Heart left ventricle (tissue), 16 donors: ENCODE data around the gene ATXN1. TPM values are rescaled to one million over a fixed set of nuclear protein-coding genes. Genes with fewer than 3 reads are reported as not detected.

Source experiments
- ATAC-seq, 4 donors: fragments of 200-7000 bp; cut with Tn5 transposase; one replicate each; pipeline ENCODE4 v1.9.1; 2020 to 2022; ENCODE audit warnings: moderate library complexity in 4 of 4, mild to moderate bottlenecking in 3 of 4, moderate number of reproducible peaks in 1 of 4
- DNase-seq, 5 donors: peaks; one replicate each; pipeline ENCODE4 v3.0.0-alpha.2; 2020
- H3K27ac ChIP-seq, 12 donors: fragments of 200-600 bp; sonication (generic) in 4 of 12; one replicate each; pipeline versions ENCODE4 v1.5.0 to v1.8.0; 2016 to 2022; ENCODE audit warnings: mild to moderate bottlenecking in 2 of 12
- H3K27me3 ChIP-seq, 9 donors: fragments of 200-600 bp; sonication (generic) in 2 of 9; one replicate each; pipeline versions ENCODE4 v1.5.1 to v1.8.0; 2016 to 2022; ENCODE audit warnings: mild to moderate bottlenecking in 3 of 9
- H3K36me3 ChIP-seq, 9 donors: fragments of 200-600 bp; sonication (generic) in 2 of 9; one replicate each; pipeline versions ENCODE4 v1.5.0 to v1.8.0; 2018 to 2022; ENCODE audit warnings: mild to moderate bottlenecking in 2 of 9
- H3K4me1 ChIP-seq, 12 donors: fragments of 200-600 bp; sonication (generic) in 4 of 12; one replicate each; pipeline versions ENCODE4 v1.5.0 to v1.8.0; 2016 to 2022; ENCODE audit warnings: mild to moderate bottlenecking in 3 of 12
- H3K4me3 ChIP-seq, 12 donors: fragments of 200-600 bp; sonication (generic) in 4 of 12; one replicate each; pipeline versions ENCODE4 v1.5.0 to v1.8.0; 2017 to 2022; ENCODE audit warnings: mild to moderate bottlenecking in 9 of 12, moderate library complexity in 4 of 12
- H3K9me3 ChIP-seq, 12 donors: fragments of 200-600 bp; sonication (generic) in 4 of 12; one replicate each; pipeline versions ENCODE4 v1.5.0 to v1.8.0; 2016 to 2022; ENCODE audit warnings: mild to moderate bottlenecking in 1 of 12
- CTCF ChIP-seq, 12 donors: fragments of 200-600 bp; sonication (generic) in 4 of 12; IDR thresholded peaks; one replicate each; pipeline versions ENCODE4 v1.5.0 to v1.8.0; 2018 to 2022; ENCODE audit warnings: antibody characterized with exemption in 12 of 12, mild to moderate bottlenecking in 5 of 12
- POLR2A ChIP-seq, 2 donors: fragments of 450-650 bp; IDR thresholded peaks; one replicate each; pipeline ENCODE4 v1.6.1; 2017; ENCODE audit warnings: antibody characterized with exemption in 2 of 2, mild to moderate bottlenecking in 2 of 2, moderate library complexity in 2 of 2
- WGBS, 4 donors: extraction: QIAGEN DNeasy Blood & Tissue Kit in 2 of 4; methylation state at CpG; one replicate each; pipeline versions ENCODE4 v1.1.5 to v1.1.7; 2013 to 2018; 5-methylcytosine and 5-hydroxymethylcytosine counted together
- intact Hi-C, 10 donors: fragments of 100-400 bp; cut with DNase I; formaldehyde crosslinking; loops; one replicate each; pipeline versions ENCODE4 v1.11.1 to v1.14.2; 2022
- polyA plus RNA-seq, 2 donors: library from polyadenylated mRNA; stranded (reverse); fragments of 200-250 nt; gene quantifications; one replicate each; pipeline ENCODE4 v1.2.3, GENCODE V29; 2013
- total RNA-seq, 9 donors: library from RNA; depleted of rRNA in 2 of 9; stranded (reverse); fragments of >200 nt in 2 of 9; fragmentation: NEBNext Ultra II Directional in 3 of 9; extraction: Animal tissue kit (Norgen Biotek cat#: 25700) in 3 of 9; gene quantifications; one replicate each; pipeline versions ENCODE4 v1.1.0 to v1.2.4, GENCODE V29; 2016 to 2023
- donor health status: ischemic (EF 13 %, LVEDD 7.1; RV severe dilation, severe dysfunction).
- donor health status: healthy with polysubstance abuse.
- donor health status: DM: no; HTN: yes; CAD: no.
- donor health status: DM: no; HTN: no; CAD: no.
- donor health status: ischemic (EF 25% LVEDD 6.9; RV normal size, moderate dysfunction).
- donor health status: ischemic (EF 25% LVEDD 5.7; RV mildly dilated, moderate dysfunction).
- donor health status: healthy.
- donor health status: DM: yes; HTN: yes; CAD: no.
- donor health status: ischemic (EF 35%, LVEDD 5.7; RV mildly dilated, moderate dysfunction).
- donor health status: nonischemic (EF 11% LVEDD 7.7; RV severe dilation, severe dysfunction).
- donor health status: DM: yes; HTN: yes; CAD: no.
- donor health status: PGD.
- donor health status: ischemic (EF 29% LVEDD 5.4; RV normal size, mild dysfunction).
- donor health status: nonischemic (EF 23%, LVEDD 6.1; RV moderate dilation, normal function).

The ATXN1 gene
- total and polyA plus RNA-seq, 11 donors, result 8.7 to 51.8 (median 36.0) TPM

- no peaks in the 10 kb centered on the region for H3K9me3 ChIP-seq
- no peak for DNase-seq
- H3K27ac ChIP-seq, result no peak overlapping the region
- H3K36me3 ChIP-seq, result no peaks in the 10 kb centered on the region
- H3K4me1 ChIP-seq, result peaks cover 0 to 65% (median 32%) of the 10 kb centered on the region in 12 donors
- no peaks in the 10 kb centered on the region for H3K27me3 ChIP-seq
- ATAC-seq, result no peak
- H3K4me3 ChIP-seq, result no peak overlapping the region
- intact Hi-C loops, result no loop called here
- 81 to 84% (median 83%) methylated on average over 5 of the region's 5 CpGs for WGBS, 4 donors
- TF ChIP-seq POLR2A (IDR thresholded peaks at IDR 0.05) (no peak), CTCF (IDR thresholded peaks at IDR 0.05) (no peak)
Measured at GRCh38 chr6:16721977-16722376, 39.3 kb downstream of the ATXN1 start.

GRCh38 chr6:16720861-16721260 is 40.4 kb downstream of the ATXN1 start:
- Histone ChIP-seq H3K27ac (no peak overlapping the region), H3K36me3 (no peaks in the 10 kb centered on the region), H3K27me3 (no peaks in the 10 kb centered on the region), H3K9me3 (no peaks in the 10 kb centered on the region), H3K4me1 (peaks cover 0 to 54% (median 32%) of the 10 kb centered on the region in 12 donors), H3K4me3 (no peak overlapping the region)
- no peak for TF ChIP-seq POLR2A (IDR thresholded peaks at IDR 0.05)
- TF ChIP-seq CTCF (IDR thresholded peaks at IDR 0.05), result no peak
- DNase-seq, result no peak
- intact Hi-C loops, result no loop called here
- 85 to 92% (median 91%) methylated on average over 4 of the region's 4 CpGs for WGBS, 4 donors
- no peak for ATAC-seq

GRCh38 chr6:16719488-16719887 is 41.8 kb downstream of the ATXN1 start:
- 80 to 85% (median 83%) methylated on average over 8 of the region's 8 CpGs for whole genome bisulfite sequencing, 4 donors
- no peaks in the 10 kb centered on the region for H3K27me3 ChIP-seq

GRCh38 chr6:16718356-16718755 is 42.9 kb downstream of the ATXN1 start:
- no peak for ATAC-seq
- intact Hi-C loops, result no loop called here

More at GRCh38 chr6:16719488-16719887, 41.8 kb downstream of the ATXN1 start:
- ATAC-seq (no peak), DNase-seq (no peak)
- Histone ChIP-seq H3K4me3 (no peak overlapping the region), H3K9me3 (no peaks in the 10 kb centered on the region), H3K36me3 (no peaks in the 10 kb centered on the region), H3K4me1 (peaks cover 0 to 40% (median 22%) of the 10 kb centered on the region in 12 donors), H3K27ac (peak overlapping the region in 1 of 12 donors; percentile 25)
- intact Hi-C loops, result no loop called here
- TF ChIP-seq POLR2A (IDR thresholded peaks at IDR 0.05) (no peak), CTCF (IDR thresholded peaks at IDR 0.05) (no peak)

More at GRCh38 chr6:16718356-16718755, 42.9 kb downstream of the ATXN1 start:
- Histone ChIP-seq H3K4me1 (peaks cover 0 to 33% (median 13%) of the 10 kb centered on the region in 12 donors), H3K4me3 (no peak overlapping the region), H3K27me3 (no peaks in the 10 kb centered on the region), H3K36me3 (no peaks in the 10 kb centered on the region), H3K27ac (peak overlapping the region in 1 of 12 donors; percentile 25), H3K9me3 (no peaks in the 10 kb centered on the region)
- TF ChIP-seq CTCF (IDR thresholded peaks at IDR 0.05), result no peak
- TF ChIP-seq POLR2A (IDR thresholded peaks at IDR 0.05), result no peak
- 67 to 73% (median 69%) methylated on average over 3 of the region's 3 CpGs for WGBS, 4 donors
- no peak for DNase-seq
